HG02970 (cell line): ENCODE measurements around the gene TTC29.
"Not testable (repeated sequence)": the region's sequence is repeated elsewhere in the genome, so short reads cannot be mapped to it uniquely, and the experiment has no call there.

Experiments used
- ATAC-seq: cut with Tn5 transposase; IDR thresholded peaks from one replicate; pipeline ENCODE4 v1.9.1; 2021; ENCODE audit warnings: mild to moderate bottlenecking, moderate library complexity, moderate number of reproducible peaks; ENCODE audit not compliant: unreplicated experiment, low FRiP score

TTC29 gene

GRCh38 chr4:146739182-146739581 is 206.5 kb downstream of the TTC29 start:
- no peak for ATAC-seq

DNA sequence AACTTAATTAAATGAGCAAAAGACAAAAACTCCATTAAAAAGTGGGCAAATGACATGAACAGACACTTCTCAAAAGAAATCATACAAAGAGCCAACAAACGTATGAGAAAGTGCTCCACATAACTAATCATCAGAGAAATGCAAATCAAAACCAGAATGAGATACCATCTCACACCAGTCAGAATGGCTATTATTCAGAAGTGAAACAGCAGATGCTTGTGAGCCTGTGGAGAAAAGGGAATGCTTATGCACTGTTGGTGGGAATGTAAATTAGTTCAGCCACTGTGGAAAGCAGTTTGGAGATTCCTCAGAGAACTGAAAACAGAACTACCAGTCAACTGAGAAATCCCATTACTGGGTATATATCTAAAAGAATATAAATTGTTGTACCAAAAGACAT is 222.1 kb downstream of the TTC29 start:
- not testable (repeated sequence) for ATAC-seq

DNA sequence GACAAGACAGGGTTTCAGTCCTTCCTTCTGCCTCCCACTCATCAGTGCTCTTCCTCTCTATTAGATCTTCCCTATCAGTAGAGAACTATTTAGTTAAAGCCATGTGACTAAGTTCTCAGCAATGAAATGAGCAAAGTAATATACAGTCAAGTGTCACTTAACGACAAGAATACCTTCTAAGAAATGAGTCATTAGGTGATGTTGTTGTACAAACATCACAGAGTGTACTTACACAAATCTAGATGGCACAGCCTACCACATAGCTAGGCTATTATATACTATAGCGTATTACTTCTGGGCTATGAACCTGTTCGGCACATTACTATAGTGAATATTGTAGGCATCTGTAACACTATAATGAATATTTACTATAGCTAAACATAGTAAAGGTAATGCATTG is 235.7 kb downstream of the TTC29 start:
- no peak for ATAC-seq

GRCh38 chr4:146699910-146700309 is 245.8 kb downstream of the TTC29 start:
- no peak for ATAC-seq

- no peak for ATAC-seq
Measured at GRCh38 chr4:146674829-146675570, 270.7 kb downstream of the TTC29 start.

- ATAC-seq: not testable (repeated sequence)
Measured at GRCh38 chr4:146663968-146664311, 281.7 kb downstream of the TTC29 start.

DNA sequence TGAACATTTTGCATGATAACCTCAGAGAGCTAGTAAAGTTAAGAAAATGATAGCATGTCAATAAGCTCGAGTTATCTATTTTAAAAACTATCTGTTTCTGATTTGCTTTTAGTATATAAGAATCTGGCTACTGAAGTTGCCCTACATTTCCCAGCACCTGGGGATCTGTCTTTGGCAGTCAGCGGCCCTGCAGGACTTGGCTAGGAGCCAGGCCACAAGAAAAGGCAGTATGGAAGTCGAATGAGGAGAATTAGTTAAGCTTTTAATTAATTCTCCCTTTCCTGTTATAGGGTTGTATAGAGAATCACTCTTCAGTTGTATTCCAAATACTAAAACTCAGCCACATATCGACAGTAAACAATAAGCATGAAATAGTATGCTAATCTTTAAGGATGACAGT is 284.3 kb downstream of the TTC29 start:
- ATAC-seq: no peak
